Stimulated activated CD4-positive, alpha-beta T cell treated with anti-CD3 and anti-CD28 coated beads, Interleukin-1b, Interleukin-23, amount 100 ng/mL, for 4 hours (primary cell): ENCODE measurements around the gene CPLANE1.

Experiments used
- DNase-seq, 2 donors: peaks; one replicate each; pipeline ENCODE4 v3.0.0-alpha.2; 2020; ENCODE audit warnings: low read depth in 2 of 2

The CPLANE1 gene

DNA sequence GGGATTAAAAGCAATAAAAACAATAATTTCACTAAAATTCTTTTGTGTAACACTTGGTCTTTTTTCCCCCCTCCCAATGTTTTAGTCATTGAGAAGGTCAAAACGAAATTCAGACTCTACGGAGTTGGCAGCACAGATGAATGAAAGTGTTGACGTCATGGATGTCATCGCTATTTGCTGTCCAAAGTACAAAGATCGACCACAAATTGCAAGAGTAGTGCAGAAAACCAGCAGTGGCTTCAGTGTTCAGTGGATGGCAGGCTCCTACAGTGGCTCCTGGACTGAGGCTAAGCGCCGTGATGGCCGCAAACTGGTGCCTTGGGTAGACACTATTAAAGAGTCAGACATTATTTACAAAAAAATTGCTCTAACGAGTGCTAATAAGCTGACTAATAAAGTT, 184.7 kb downstream of the CPLANE1 start:
- no peak for DNase-seq

DNA sequence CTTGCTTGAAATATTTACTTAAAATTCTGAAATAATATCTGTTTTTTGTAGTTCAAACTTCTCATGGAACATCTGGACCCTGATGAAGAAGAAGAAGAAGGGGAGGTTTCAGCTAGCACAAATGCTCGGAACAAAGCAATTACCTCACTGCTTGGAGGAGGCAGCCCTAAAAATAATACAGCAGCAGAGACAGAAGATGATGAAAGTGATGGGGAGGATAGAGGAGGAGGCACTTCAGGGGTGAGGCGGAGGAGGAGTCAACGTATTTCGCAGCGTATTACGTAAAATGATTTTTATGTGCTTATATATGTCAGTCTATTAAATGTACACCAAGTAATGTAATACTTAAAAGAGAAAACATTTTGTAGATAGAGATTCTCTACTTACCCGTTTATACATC, 185.4 kb downstream of the CPLANE1 start:
- no peak for DNase-seq

DNA sequence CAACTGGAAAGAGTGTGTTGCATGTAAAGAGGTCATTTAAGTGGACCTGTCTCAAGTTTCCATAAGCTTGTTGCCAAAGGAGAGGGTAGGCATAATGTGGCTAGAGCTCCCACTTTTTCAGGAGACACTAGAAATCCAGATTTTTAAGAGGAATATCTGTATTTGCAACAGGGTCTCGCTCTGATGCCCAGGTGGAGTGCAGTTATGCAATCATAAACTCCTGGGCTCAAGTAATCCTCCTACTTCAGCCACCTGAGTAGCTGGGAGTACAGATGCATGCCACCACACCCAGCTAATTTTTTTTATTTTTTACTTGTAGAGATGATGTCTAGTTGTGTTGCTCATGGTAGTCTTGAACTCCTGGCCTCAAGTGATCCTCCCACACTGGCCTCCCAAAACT, 189.1 kb downstream of the CPLANE1 start:
- no peak for DNase-seq

DNA sequence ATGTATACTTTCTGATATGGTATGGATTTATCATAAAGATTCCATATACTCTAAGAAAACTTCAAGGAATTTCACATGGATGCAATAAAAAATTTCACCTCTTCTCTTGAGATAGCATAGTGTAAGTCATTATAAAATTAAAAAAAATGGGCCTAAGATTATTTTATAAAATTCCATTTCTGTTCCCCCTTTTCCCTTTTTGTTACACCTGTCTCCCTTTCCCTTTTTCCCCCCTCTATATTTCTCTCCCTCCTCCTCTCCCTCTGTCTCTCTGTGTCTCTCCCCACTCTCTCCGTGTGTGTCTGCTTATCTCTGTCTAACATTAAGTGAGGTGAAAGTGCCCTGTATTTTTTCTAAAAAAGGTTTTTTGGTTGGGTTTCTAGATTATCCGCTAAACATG, 192.4 kb downstream of the CPLANE1 start:
- DNase-seq: no peak
